KBM-7 (cell line): Measurements from ENCODE around the gene NBEA.

Experiments
- DNase-seq: peaks from one replicate; pipeline ENCODE4 v3.0.0-alpha.2; 2015
- in situ Hi-C: fragments of 300-500 bp; cut with MboI; formaldehyde crosslinking; loops from 2 replicates; pipeline ENCODE4 v1.14.3; 2020; ENCODE audit warnings: low sequenced_read_pairs, low pct_unique_long_range_greater_than_20kb, mixed read lengths

Gene NBEA

DNA sequence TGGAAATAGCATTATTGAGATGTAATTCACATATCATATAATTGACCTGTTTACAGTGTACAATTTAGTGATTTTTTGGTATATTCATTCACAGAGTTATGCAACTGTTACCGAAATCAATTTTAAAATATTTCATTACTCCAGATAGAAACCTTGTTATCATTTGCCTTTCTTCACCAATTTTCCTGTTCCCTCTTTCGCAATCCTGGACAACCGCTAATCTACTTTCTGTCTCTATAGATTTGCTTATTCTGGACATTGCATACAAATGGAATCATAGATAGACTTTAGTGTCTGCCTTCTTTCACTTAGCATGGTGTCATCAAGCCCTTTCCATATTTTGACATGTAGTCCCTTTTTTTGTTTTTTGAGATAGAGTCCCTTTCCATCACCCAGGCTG is 515.2 kb downstream of the NBEA start:
- no peak for DNase-seq

DNA sequence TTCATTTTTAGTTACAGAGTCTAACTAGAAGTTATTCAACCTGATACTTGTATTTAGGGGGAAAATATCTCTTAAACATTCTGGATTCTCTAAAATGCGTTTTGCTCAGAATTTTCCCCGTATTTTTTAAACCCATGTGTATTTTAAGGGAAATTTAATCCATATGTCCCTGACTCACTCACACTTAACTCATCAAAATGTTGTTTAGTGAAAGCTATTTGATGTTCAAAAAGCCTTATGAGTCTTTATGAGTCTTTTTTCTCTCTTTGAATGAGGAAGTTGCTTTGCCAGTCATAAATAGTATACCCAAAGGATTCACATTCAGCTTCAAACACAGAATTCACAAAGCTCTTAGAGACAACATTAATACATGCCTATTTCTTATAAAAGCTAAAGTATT is 518.0 kb downstream of the NBEA start:
- in situ Hi-C loops = no loop called here
- peak; percentile 6 for DNase-seq

More for the DNA sequence above, 515.2 kb downstream of the NBEA start:
- in situ Hi-C loops = no loop called here

DNA sequence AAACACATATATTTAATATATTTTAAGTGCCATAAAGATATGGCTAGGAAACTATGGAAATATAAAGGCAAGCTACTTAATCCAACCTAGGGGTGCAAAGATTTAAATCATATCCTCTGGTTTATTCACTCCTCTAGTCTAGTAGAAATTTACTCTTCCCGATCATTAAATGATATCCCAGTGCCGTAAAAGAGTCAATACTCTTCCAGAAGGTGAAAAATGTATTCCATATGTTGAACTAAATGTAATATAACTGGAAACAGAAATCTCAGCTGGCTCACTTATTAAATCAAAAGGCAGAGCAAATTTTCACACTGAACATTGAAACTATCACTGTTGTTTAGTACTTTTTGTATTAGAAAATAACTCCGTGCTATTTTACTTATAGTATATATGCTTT is 523.3 kb downstream of the NBEA start:
- in situ Hi-C loops = no loop called here
- DNase-seq = no peak

DNA sequence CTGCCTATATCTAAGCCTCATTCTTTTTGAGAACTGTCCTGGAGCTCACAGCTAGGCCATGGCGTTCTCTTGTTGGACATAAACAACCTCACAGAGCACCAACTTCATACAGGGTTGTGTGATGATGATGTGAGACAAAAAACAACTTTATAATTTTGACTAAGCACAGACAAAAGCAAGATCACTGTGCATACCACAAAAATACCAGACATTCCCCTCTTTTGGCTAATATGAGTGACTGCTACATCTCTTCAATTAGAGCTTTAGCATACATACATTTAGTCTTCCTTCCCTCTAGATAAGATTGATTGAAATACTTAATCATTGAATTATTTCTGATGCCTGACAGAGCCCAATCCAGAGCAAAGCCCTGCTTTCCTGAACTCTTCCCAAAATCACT is 526.1 kb downstream of the NBEA start:
- in situ Hi-C loops = no loop called here
- DNase-seq = no peak

DNA sequence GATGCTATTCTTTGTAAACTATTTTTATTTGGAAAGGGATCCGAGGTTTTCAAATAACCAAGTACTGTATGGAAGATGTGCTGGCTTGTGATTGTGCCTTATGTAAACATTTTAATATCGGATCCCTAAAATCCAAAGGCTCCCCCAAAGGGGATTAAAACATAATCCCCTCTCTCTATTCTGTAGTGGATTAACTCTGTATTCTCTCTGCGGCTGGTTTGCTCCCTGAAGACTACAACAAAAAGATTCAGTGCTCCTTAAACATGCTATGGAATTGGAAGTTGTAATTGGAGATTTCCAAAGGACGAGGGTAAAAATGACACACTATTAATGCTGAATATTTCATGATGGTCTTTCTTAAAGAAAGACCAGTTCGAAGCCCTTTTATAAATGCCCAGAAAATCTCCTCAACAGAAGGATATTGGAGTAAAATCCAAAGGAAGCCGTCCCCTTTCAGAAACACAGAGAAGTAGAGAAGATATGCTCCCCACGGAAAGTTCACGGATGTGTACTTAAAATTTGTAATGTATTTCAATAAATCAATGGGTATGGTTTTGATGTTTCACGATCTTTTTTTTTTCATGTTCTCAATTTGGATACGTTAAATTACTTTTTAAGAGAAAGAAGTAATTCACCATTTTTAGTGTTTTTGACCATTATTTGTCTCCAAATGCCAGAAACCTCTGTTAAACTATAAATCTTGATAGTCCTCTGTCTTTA is 527.9 kb downstream of the NBEA start:
- DNase-seq = no peak
- in situ Hi-C loops = no loop called here

DNA sequence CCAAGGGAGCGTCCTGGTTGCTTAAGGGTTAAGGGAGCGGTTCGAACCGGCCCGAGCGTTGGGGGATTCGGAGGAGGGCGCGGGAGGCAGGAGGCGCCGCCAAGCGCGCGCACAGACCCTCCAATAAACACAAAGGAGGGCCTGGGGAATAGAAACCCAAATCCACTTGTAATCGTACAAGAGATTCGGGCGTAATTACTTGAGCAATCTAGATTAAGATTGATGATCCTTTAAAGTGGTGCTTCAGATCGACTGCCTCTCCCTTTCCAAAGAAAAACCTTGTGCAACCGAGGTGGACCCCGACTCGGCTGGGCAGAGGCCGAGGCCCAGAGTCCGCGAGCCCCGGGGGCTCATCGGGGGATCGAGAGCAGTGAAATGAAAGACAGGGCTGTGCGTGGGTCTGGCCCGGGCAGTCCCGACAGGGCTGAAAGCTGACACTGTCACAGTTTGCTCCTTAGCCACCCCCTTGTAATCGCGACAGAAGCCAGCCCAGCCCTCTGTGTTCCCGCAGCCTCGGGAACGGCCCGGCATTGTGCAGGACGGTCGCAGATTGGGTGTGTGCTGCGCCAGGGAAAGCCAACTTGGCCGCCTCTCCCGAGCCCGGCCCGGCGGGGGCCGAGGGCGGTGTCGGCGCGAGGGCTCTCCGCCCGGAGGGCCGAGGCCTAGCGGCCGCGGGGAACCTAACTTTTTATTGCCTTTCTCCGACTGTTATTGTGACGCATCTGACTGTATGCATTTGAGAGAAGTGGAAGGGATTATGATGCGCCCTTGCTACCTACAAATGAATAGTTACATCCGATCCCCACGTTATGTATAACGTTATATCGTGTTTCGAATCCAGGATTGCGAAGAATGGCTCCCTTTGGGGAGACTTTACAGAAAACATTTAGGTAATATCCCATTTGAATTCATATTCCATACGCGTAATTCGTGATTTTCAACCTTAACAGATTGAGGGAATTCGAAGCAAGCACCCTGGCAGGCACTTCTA is 528.9 kb downstream of the NBEA start:
- in situ Hi-C loops = no loop called here

DNA sequence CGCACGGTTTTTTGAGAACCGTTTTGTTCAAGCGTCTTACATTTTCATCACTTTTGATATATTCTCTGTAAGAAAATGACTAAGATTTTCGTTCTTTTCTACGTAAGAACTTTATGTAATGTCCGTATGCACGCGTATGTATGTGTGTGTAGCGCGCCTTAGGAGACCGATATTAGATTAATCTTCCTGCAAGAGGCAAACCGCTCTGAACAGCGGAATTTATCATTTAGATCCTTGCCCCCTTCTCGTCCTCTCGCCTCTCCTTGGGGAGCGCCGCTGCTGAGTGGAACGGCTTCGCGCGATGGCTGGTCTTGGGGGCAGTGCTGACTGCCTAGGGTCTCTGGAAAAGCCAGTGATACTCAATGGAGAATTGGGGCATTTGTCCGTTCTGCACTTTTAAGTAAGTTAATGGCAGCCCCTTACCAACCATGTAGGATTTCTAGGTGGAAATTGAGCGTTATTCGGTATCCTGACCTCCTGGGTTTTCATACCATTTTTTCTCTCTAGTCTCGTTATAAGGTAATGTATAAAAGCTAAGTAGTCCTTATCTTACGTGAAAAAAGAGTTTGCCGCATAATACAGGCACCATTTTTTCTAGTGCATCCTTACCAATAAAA is 529.7 kb downstream of the NBEA start:
- DNase-seq = no peak
- in situ Hi-C loops = no loop called here

More for the DNA sequence above, 528.9 kb downstream of the NBEA start:
- no peak for DNase-seq

DNA sequence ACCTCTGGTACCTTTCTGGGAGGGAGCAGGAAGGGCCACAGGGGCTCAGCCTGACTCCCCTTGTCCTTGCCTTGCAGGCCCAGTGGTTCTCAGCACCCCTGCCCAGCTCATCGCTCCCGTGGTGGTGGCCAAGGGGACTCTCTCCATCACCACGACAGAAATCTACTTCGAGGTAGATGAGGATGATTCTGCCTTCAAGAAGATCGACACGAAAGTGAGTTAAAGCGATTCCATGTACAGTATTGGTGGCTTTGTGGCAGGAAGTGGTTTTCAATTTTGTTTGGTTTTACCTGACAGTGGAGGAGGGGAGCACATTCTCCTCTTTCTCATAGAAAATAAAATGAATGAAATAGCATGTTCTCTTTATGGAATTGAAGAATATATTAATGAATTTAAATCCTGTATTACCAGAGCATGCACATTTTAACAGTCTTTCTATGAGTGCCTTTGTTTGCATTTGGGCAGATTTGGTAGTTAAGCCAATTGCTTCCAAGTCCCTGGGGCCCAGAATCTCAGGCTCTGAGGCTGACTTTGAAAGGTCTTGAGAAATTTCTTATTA is 530.3 kb downstream of the NBEA start:
- peak; percentile 21 for DNase-seq
- in situ Hi-C loops = no loop called here

DNA sequence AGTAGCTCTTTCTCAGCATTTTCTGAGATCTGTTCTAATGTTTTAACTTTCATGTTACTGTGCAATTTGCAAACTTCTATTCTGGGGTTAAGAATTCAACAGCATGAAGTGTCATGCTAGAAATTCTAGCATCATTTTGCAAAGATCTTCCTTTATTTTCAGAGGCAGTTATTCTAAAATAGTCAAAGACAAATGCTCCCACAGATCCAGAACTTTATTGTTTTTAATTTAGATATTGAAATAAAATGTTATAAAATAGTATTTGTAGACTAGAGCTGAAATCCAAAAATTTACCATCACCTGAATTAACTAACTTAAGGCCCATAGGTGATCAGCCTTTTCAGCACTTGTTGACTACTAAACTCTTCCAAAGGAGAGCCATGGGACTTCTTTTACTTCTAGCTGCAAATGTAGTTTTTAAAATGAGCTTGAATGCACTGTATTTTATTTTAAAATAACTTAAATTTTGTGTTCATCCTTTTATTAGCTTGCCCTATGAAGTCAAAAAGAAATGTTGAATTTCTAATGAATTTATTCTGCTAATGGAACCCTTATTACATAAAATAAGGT is 531.2 kb downstream of the NBEA start:
- in situ Hi-C loops = no loop called here
- no peak for DNase-seq

DNA sequence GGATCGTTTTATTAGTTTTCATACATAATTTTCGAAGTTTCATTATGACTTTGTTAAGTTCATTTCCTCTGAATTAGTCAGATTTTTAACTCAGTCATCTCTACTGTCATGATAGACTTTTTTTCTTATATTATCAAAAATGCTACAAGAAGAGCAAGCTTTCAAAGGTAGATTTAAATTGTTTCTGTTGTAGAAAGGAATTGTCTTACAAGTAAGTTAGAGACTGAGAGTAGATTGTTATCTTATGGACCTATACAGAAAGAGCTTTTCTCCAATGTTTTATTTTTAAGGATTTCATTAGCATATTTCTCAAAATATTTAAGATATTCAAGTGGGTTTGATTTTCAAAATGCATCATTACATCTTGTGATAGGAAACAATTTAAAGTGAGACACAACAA is 531.7 kb downstream of the NBEA start:
- in situ Hi-C loops = no loop called here
- DNase-seq = peak; percentile 5

DNA sequence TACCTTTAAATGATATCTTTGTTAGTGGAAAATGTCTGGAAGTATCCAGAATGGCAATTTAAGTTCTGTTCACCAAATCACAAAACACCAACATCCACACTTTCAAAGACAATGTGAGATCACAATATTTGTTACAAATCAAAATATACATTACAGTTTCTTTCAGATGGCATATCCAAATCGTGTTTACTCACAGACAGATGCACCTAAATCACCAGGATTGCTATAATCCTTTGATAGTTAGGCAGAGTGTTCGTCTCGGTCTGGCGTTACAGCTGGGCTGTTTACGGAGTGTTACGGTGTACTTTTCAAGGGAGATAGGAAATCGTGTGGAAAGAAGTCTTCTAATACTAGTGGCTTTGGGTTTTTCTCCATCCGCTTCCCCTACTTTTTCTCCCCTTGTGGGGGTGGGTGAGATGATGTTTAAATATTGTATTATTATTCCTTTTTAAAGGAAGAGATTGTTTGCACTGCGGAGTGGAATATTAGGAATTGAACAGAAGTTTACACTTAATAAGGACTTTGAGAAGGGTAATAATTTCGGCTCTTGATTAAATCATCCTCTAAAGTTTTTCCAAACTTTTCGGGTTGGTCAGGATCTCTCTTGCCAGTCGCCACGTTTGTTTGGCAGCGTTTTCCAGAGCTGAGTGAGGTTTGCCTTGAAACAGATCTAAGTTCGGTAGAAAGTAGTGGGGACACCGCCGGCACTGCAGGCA is 532.6 kb downstream of the NBEA start:
- peak; percentile 44 for DNase-seq

DNA sequence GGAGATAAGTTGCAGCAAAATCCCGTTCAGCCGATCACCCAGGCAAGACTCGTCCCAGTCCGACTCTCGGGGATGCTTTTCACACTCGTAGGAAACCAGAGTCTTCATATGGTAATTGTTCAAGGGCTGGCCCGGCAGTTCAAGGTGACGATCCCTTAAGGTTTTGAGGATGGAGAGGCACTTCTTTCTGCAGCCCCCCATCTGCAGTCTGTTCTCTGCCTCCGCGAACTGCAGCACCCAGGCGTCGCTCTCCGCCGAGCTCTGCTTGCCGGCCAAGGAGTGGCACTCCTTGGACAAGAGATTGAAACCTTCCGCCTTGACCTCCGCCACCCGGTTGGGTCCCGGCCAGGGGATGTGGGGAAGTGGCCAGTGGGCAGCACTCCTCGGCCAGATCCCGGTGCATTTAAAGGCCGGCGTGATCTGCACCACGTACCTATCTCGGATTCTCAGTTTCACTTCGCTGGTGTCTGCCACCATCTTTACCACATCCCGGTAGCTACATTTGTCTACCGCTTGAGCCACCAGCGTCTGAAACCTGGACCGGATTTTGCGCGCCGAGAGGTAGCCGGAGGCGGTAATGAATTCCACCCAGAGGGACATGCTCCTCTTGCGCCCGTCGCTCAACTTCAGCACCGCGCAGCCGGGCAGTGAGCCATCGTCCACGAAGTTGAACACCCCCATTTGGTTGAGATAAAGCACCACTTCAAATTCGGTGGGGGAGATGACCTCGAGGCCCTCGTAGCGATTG is 533.3 kb downstream of the NBEA start:
- peak; percentile 71 for DNase-seq
- in situ Hi-C loops = no loop called here

More for the DNA sequence above, 532.6 kb downstream of the NBEA start:
- in situ Hi-C loops = no loop called here

DNA sequence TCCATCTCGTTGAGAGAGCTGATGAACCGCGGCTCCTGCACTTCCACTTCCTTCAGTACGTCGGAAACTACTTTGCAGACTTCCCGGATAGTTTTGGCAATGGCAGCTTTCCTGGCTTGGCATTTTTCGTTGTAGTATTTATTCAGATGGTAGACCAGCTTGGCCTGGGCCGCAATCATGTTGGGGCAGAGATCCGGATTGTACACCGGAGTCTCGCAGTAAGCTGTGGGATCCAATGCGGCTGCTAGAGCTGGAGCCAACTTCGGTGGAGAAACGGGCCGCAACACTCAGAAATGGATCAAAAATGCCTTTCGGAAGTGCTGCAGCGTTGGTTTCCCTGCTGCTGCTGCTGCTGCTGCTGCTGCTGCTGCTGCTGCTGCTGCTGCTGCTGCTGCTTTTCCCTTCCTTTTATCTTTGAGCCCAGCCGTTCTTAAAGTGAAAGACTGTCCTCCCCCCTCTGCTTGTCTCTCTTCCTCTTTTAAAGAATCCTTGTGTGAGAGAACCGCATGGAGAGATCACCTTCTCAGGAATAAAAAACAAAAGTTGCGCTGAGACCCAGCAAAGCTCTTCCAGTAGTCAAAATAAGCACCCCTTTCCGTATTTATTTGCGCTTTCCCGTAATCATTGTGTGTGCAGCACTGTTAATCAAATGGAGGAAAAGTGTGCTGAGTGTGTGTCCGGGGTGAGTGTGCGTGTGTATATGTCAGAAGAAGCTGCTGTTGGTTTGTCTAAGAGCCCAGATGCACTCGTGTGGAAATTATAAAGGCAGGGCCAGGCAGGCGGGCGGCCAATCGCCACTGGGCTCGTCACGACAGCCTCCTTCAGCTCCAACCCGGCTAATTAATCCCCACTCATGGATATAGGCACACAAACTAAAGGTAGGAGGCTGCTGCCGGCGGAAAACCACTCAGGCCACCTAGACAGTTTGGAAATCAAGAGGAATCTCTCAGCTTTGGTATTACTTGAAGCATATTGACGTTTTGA is 534.2 kb downstream of the NBEA start, which contains the start of gene MAB21L1:
TSS of gene MAB21L1 (minus strand) at position 730 of the 984 bp plus-strand sequence. CDS start at position 179, 551 bp downstream.
- DNase-seq = peak; percentile 94
- in situ Hi-C loops = no loop called here

DNA sequence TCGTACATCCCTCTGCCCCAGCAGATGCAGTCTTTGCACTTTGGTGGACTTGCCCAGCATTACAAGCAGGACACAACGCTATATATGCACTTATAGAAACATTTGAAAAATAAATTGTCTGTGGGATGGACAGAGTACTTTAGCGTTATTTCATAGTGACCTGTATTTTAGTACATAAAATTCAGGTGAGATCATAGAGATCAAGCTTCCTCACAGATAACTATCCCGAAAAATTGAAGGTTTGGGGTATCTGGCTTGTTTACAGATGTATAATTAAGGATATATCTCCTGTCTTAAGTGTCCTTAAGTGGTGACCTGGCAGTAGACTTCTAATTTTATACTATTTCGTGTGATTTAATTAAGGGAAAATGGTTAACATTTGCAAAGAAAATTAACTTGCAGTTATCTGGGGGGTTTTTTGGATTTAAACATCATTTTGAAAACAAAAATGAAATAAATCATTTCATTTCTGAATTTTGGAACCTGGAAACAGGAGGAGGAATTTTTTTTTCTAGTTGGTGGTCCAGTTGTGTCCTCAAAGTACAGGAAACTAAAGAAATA is 535.4 kb downstream of the NBEA start:
- no peak for DNase-seq
- in situ Hi-C loops = no loop called here

DNA sequence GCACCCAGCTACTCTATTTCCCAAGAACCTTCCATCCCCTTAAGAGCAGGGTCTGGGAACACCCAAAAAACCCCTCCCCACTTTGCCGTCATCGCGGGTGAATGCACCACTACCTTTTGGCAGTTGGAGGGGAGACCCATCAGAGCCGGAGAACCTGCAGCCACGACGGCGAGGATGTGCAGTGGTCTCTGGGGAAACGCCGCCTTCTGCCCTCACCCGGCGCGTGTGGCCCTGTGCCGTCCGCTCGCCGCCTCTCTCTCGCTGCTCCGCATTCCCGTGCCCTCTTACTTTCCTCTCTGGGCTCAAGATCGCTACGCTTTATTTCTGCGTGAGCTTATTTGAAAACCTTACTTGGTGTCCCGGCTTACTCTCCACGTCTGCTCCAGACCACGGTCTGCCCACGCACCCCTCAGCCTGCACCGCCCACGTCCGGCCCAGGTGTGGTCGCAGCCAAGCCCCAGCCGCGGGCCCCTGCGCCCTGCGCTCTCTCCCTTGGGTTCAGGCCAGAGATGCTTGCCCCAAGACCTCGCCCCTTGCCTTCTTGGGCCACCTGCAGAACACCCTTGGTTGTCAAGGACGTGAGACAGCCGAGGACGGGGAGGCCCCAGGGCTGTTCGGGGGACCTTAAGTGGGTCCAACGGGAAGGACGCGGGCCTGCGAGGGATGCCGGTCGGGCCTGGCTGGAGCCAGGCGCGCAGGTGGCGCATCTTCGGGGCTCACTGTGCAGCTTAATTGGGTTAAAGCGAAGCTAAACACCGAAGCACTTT is 536.4 kb downstream of the NBEA start:
- in situ Hi-C loops = no loop called here
- DNase-seq = no peak

DNA sequence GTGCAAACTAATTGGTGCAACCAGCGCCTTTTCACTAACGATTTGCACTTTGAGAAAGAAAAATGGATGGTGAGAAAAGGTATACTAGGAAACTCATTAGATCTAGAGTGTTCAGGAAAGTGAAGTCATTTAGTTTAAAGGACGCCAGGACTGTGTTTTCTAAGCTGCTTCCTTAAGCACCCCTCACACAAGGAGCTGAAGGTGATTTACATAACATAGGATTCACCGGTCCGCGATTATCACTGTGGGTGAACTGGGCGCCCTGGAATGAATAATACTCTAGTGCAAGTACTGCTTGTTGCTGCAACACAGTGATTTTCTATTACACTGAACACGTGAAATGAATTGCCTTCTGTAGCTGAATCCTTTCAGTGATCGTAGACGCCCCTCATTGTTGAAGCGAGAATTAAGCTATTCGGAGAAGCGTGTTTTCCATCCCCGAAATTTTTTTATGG is 537.0 kb downstream of the NBEA start:
- in situ Hi-C loops = no loop called here

More for the DNA sequence above, 537.0 kb downstream of the NBEA start:
- DNase-seq = no peak
